Neuronal stem cell (in vitro differentiated cells): ENCODE data around the gene AGAP1. TPM values are rescaled to one million over a fixed set of nuclear protein-coding genes. Genes with fewer than 3 reads are reported as not detected.

Experiments
- small RNA-seq: library from polyadenylated mRNA; stranded (forward); fragments of <200 nt; extraction: miRNeasy Mini kit (QIAGEN cat#:217004); gene quantifications from one replicate; pipeline ENCODE3, GENCODE V24; 2013; ENCODE audit not compliant: insufficient read depth

AGAP1 gene

Small RNA genes within 50 kb of the gene (small RNA-seq; reads per million reads assigned to genes)
- gene RF00019: not detected
- gene RN7SL204P: not detected
- gene RNU7-127P: not detected
- not detected for gene TMSB10P1
